Omental fat pad (tissue), 4 donors: ENCODE results near the gene SPDYE3. TPM values are rescaled to one million over a fixed set of nuclear protein-coding genes. Genes with fewer than 3 reads are reported as not detected.
A peak's percentile ranks its signal among the peaks of the same experiment; 100 is the strongest.
"Not testable (repeated sequence)": the region's sequence is repeated elsewhere in the genome, so short reads cannot be mapped to it uniquely, and the experiment has no call there.

Experiments
- ATAC-seq: fragments of 150-250 bp; one replicate; pipeline ENCODE4 v1.9.1; 2016; ENCODE audit warnings: mild to moderate bottlenecking, moderate library complexity; ENCODE audit not compliant: low FRiP score
- DNase-seq: peaks from one replicate; pipeline ENCODE4 v3.0.0-alpha.2; 2019; ENCODE audit warnings: low spot score
- CTCF ChIP-seq, 3 donors: fragments of 450-650 bp; IDR thresholded peaks; one replicate each; pipeline ENCODE4 v1.5.1; 2016 to 2017; ENCODE audit warnings: antibody characterized with exemption in 3 of 3, mild to moderate bottlenecking in 3 of 3, moderate library complexity in 2 of 3
- total RNA-seq, 4 donors: library from RNA; depleted of rRNA; stranded (reverse); fragments of >200 nt; gene quantifications; one replicate each; pipeline ENCODE4 v1.1.0, GENCODE V29; 2016

Gene SPDYE3
- total RNA-seq, 4 donors from 2014 or later, result not detected

GRCh38 chr7:100325671-100326070 lies 18.2 kb downstream of the SPDYE3 start:
- not testable (repeated sequence) for ATAC-seq, DNase-seq

GRCh38 chr7:100326914-100327313 lies 19.4 kb downstream of the SPDYE3 start:
- not testable (repeated sequence) for ATAC-seq, DNase-seq

DNA sequence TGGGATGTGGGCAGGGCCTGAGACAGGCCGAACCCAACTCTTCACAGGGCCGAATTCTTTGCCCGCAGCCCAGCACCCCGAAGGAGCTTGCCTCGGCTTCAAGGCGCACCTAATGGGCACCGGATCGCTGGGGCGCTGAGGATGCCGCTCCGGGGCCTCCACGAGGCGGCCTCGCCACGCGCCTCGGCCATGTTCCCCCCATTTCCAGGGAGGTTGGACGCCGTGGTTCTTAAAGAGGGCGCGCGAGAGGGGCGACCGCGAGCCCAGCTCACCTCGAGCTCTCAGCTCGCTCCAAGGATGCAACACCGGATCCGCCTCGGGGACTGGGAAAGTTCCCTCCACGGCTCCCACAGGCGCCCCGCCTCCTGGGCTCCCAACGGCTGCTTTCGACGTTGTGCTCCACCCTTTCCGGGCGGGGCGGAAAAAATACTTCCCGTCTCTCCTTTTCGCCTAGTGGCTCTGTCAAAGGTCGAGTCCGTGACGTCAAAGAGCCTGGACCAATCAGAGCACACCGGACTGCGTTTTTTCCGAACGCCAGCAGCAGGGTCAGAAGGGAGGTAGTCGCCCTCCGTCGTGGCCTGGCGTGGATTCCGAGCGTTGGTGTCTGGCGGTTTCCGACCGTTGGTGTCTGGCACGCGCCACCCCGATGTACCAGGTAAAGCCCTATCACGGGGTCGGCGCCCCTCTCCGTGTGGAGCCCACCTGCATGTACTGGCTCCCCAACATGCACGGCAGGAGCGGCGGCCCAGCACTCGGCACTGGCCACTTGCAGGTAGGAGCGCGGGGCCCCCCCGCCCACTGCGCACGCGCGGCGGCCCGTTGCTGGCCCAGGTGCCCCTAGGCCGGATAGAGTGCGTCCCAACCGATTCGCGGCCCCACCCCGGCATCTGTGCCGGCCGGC lies 28.3 kb downstream of the SPDYE3 start:
- DNase-seq (peak; percentile 64), ATAC-seq (peak; percentile 99)

GRCh38 chr7:100338083-100338696 lies 30.7 kb downstream of the SPDYE3 start:
- ATAC-seq, DNase-seq: not testable (repeated sequence)

GRCh38 chr7:100341286-100341685 lies 33.8 kb downstream of the SPDYE3 start:
- not testable (repeated sequence) for DNase-seq, ATAC-seq

DNA sequence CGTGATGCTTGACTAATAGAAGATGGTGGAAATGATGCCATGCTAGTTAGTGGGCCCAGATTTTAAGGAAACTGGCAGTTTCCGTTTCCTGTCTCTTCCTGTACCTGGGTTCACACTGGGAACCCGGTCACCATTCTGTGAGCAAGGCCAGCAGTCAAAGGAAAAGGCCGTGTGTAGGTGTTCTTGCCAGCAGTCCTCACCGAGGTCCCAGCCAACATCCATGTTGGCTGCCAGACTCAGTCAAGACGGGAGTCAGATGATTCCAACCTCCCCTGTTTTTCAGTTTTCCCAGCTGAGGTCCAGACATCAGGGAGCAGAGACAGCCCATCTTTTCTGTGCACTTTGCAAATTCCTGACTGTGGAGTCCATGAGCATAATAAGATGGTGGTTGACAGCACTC lies 35.3 kb downstream of the SPDYE3 start:
- TF ChIP-seq CTCF (IDR thresholded peaks at IDR 0.05), result no peak
- no peak for ATAC-seq

DNA sequence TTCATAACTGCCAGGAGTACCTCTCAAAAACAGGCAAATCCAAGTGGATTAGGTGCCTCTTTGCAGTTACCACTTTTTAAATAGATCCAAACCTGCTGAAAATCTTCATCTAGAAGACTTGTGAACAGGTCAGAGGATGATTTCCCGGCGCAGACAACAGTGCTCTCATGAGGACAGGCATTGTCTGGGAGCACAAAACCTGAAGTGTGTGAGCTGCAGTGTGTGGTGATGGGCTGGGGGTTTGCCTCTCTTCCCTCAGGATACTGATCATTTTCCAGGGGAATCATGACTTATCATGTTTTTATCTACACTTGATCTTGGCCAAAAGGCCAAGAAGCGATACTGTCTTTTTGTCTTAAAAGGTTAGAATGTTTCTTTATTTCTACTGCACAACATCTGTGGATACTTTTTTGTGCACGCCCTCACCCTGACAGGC lies 36.6 kb downstream of the SPDYE3 start:
- DNase-seq, result not testable (repeated sequence)
- peak; percentile 11 for ATAC-seq

More for the DNA sequence above, 35.3 kb downstream of the SPDYE3 start:
- no peak for DNase-seq

- DNase-seq (peak; percentile 41), ATAC-seq (peak; percentile 73)
Observed at GRCh38 chr7:100344560-100345287, 37.2 kb downstream of the SPDYE3 start.

DNA sequence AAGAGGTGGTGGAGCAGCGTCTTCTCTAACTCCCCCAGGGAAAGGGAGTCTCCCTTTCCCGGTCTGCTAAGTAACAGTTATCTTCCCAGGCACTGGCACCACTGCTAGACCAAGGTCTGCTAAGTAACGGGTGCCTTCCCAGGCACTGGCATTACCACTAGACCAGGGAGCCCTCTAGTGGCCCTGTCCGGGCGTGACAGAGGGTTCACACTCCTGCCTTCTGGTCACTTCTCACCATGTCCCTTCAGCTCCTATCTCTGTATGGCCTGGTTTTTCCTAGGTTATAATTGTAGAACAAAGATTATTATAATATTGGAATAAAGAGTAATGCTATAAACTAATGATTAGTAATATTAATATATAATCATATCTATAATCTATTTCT lies 37.8 kb downstream of the SPDYE3 start:
- ATAC-seq (peak; percentile 60), DNase-seq (peak; percentile 75)

GRCh38 chr7:100346921-100347320 lies 39.4 kb downstream of the SPDYE3 start:
- no peak for ATAC-seq

More at GRCh38 chr7:100346921-100347320, 39.4 kb downstream of the SPDYE3 start:
- no peak for TF ChIP-seq CTCF (IDR thresholded peaks at IDR 0.05)
- no peak for DNase-seq
